H1 (cell line): ENCODE results near the gene BIN1. TPM values are rescaled to one million over a fixed set of nuclear protein-coding genes. Genes with fewer than 3 reads are reported as not detected.

Experiments
- CTCF ChIA-PET: fragments of 300-600 bp; sonication (Branson Sonifier 250); formaldehyde crosslinking; loops from one replicate; lab custom pipeline; 2021; ENCODE audit not compliant: partially characterized antibody; lab: Charles Lee
- POLR2A ChIA-PET: fragments of 300-600 bp; sonication (Branson Sonifier 250); formaldehyde crosslinking; loops from one replicate; lab custom pipeline; 2021; ENCODE audit warnings: inconsistent platforms; ENCODE audit not compliant: partially characterized antibody; lab: Charles Lee
- DNase-seq, 2 experiments: peaks; one replicate each; pipeline versions ENCODE4 v3.0.0 to v3.0.0-alpha.2; 2010 to 2022; ENCODE audit warnings: low spot score in 2 of 2, low read depth in 1 of 2, mixed read lengths in 1 of 2
- FAIRE-seq: peaks from 2 replicates; lab custom pipeline; 2011; peaks lifted over from hg19 to GRCh38; lab: Jason Lieb, UNC
- H2AFZ ChIP-seq: 2 replicates; pipeline ENCODE4 v1.8.1; 2012; ENCODE audit warnings: low read length, inconsistent platforms
- H2AK5ac ChIP-seq: 2 replicates; pipeline ENCODE4 v1.6.1; 2013; ENCODE audit warnings: low read depth, low read length
- H2BK120ac ChIP-seq: replicated peaks from 2 replicates; pipeline ENCODE3; 2013; ENCODE audit warnings: low read depth, low read length, inconsistent platforms
- H2BK12ac ChIP-seq: 2 replicates; pipeline ENCODE4 v1.6.1; 2013; ENCODE audit warnings: low read depth, low read length
- H2BK15ac ChIP-seq: 2 replicates; pipeline ENCODE4 v1.6.1; 2013; ENCODE audit warnings: low read length
- H2BK20ac ChIP-seq: 2 replicates; pipeline ENCODE4 v1.6.1; 2013; ENCODE audit warnings: low read length
- H2BK5ac ChIP-seq: 2 replicates; pipeline ENCODE4 v1.6.1; 2013; ENCODE audit warnings: low read depth, low read length
- H3K14ac ChIP-seq: 2 replicates; pipeline ENCODE4 v1.6.1; 2013; ENCODE audit warnings: inconsistent platforms; ENCODE audit not compliant: insufficient read length
- H3K18ac ChIP-seq: 2 replicates; pipeline ENCODE4 v1.6.1; 2013; ENCODE audit warnings: low read length; ENCODE audit errors: extremely low read depth
- H3K23ac ChIP-seq: 2 replicates; pipeline ENCODE4 v1.6.1; 2013; ENCODE audit warnings: inconsistent platforms; ENCODE audit not compliant: insufficient read length
- H3K23me2 ChIP-seq: 2 replicates; pipeline ENCODE4 v1.6.1; 2013; ENCODE audit warnings: low read depth, low read length
- H3K27ac ChIP-seq: 2 replicates; pipeline ENCODE4 v1.6.1; 2011; ENCODE audit warnings: low read depth, low read length, inconsistent platforms
- H3K27me3 ChIP-seq, 4 experiments: replicated peaks in 1 of 4; 1 replicate in 1 of 4; 2 replicates in 3 of 4; pipeline versions ENCODE4 v1.6.1 to v1.8.1; 2011 to 2013; ENCODE audit warnings: low read length in 3 of 4, mild to moderate bottlenecking in 3 of 4, inconsistent platforms in 2 of 4, mixed read lengths in 2 of 4, moderate library complexity in 1 of 4; ENCODE audit not compliant: control insufficient read depth in 3 of 4, insufficient read depth in 3 of 4; ENCODE audit errors: extremely low read depth in 1 of 4
- H3K36me3 ChIP-seq, 4 experiments: 2 replicates each; pipeline versions ENCODE4 v1.6.1 to v1.8.1; 2011 to 2013; ENCODE audit warnings: mild to moderate bottlenecking in 4 of 4, low read length in 3 of 4, moderate library complexity in 2 of 4, control low read depth in 1 of 4, inconsistent platforms in 1 of 4; ENCODE audit not compliant: insufficient read depth in 4 of 4, control insufficient read depth in 2 of 4
- H3K4ac ChIP-seq: replicated peaks from 2 replicates; pipeline ENCODE3; 2013; ENCODE audit warnings: low read length, low read depth, mixed read lengths, inconsistent platforms; ENCODE audit not compliant: insufficient read length
- H3K4me1 ChIP-seq, 4 experiments: replicated peaks in 1 of 4; 1 replicate in 1 of 4; 2 replicates in 3 of 4; pipeline versions ENCODE4 v1.6.1 to v1.8.1; 2011 to 2013; ENCODE audit warnings: low read length in 3 of 4, inconsistent platforms in 2 of 4, mixed read lengths in 1 of 4; ENCODE audit not compliant: insufficient read depth in 4 of 4, control insufficient read depth in 3 of 4
- H3K4me2 ChIP-seq, 2 experiments: 2 replicates each; pipeline versions ENCODE4 v1.6.1 to v1.8.1; 2011 to 2013; ENCODE audit warnings: low read depth in 2 of 2, low read length in 2 of 2, control low read depth in 1 of 2, inconsistent platforms in 1 of 2, mild to moderate bottlenecking in 1 of 2; ENCODE audit not compliant: insufficient read depth in 1 of 2
- H3K4me3 ChIP-seq, 4 experiments: fragments of 200-600, 300-600 bp in 1 of 4; sonication (generic), shearing (Covaris generic), sonication (Bioruptor Twin) in 1 of 4; 2 replicates each; pipeline versions ENCODE4 v1.5.1 to v1.8.1; 2011 to 2016; ENCODE audit warnings: low read length in 4 of 4, low read depth in 3 of 4, control low read depth in 2 of 4, inconsistent platforms in 2 of 4, mild to moderate bottlenecking in 2 of 4, mixed read lengths in 1 of 4, moderate library complexity in 1 of 4; ENCODE audit not compliant: insufficient read depth in 2 of 4; ENCODE audit errors: extremely low read depth in 1 of 4
- H3K56ac ChIP-seq: replicated peaks from 2 replicates; pipeline ENCODE3; 2013; ENCODE audit warnings: low read depth, mild to moderate bottlenecking, mixed read lengths, low read length, inconsistent platforms; ENCODE audit not compliant: insufficient read length
- H3K79me1 ChIP-seq: 2 replicates; pipeline ENCODE4 v1.6.1; 2013; ENCODE audit warnings: low read depth, low read length, control low read depth
- H3K79me2 ChIP-seq, 2 experiments: 2 replicates each; pipeline versions ENCODE4 v1.6.1 to v1.8.1; 2012 to 2013; ENCODE audit warnings: low read length in 2 of 2, mild to moderate bottlenecking in 2 of 2, inconsistent platforms in 1 of 2; ENCODE audit not compliant: insufficient read depth in 2 of 2, control insufficient read depth in 1 of 2
- H3K9ac ChIP-seq, 4 experiments: replicated peaks in 1 of 4; 1 replicate in 1 of 4; 2 replicates in 3 of 4; pipeline versions ENCODE4 v1.6.1 to v1.8.1; 2011 to 2013; ENCODE audit warnings: low read depth in 3 of 4, low read length in 3 of 4, control low read depth in 2 of 4, mild to moderate bottlenecking in 2 of 4, moderate library complexity in 2 of 4, inconsistent platforms in 1 of 4; ENCODE audit errors: extremely low read depth in 1 of 4
- H3K9me3 ChIP-seq, 2 experiments: 2 replicates each; pipeline versions ENCODE4 v1.6.1 to v1.8.1; 2012 to 2013; ENCODE audit warnings: mild to moderate bottlenecking in 2 of 2, moderate library complexity in 2 of 2, control low read depth in 1 of 2, inconsistent platforms in 1 of 2, low read depth in 1 of 2, low read length in 1 of 2, mixed read lengths in 1 of 2; ENCODE audit not compliant: insufficient read depth in 2 of 2
- H4K20me1 ChIP-seq, 2 experiments: replicated peaks in 1 of 2; 2 replicates each; pipeline versions ENCODE3 to v1.8.1; 2011 to 2013; ENCODE audit warnings: inconsistent platforms in 2 of 2, low read length in 2 of 2, mild to moderate bottlenecking in 1 of 2; ENCODE audit not compliant: insufficient read depth in 2 of 2, control insufficient read depth in 1 of 2
- H4K5ac ChIP-seq: 2 replicates; pipeline ENCODE4 v1.6.1; 2013; ENCODE audit warnings: low read length, low read depth, mixed read lengths, inconsistent platforms; ENCODE audit not compliant: insufficient read length
- H4K8ac ChIP-seq: 2 replicates; pipeline ENCODE4 v1.8.0; 2013; ENCODE audit warnings: mild to moderate bottlenecking, moderate library complexity, low read length, inconsistent platforms; ENCODE audit not compliant: insufficient read depth; ENCODE audit errors: extremely low read depth
- H4K91ac ChIP-seq: replicated peaks from 2 replicates; pipeline ENCODE3; 2013; ENCODE audit warnings: low read length, mixed read lengths, inconsistent platforms; ENCODE audit not compliant: insufficient read length
- CBX8 ChIP-seq: fragments of 300-800, 300-1000 bp; sonication (generic); IDR thresholded peaks from 2 replicates; pipeline ENCODE4 v1.7.1; 2016; ENCODE audit warnings: low read depth, low read length, borderline replicate concordance
- GABPA ChIP-seq: IDR thresholded peaks from 2 replicates; pipeline ENCODE4 v1.6.1; 2011; ENCODE audit warnings: mild to moderate bottlenecking, low read length, moderate library complexity, borderline replicate concordance; ENCODE audit not compliant: insufficient read depth
- GTF2F1 ChIP-seq: IDR thresholded peaks from 2 replicates; pipeline ENCODE4 v1.6.1; 2012; ENCODE audit warnings: low read depth, low read length, improper control_type of control experiment, borderline replicate concordance
- JUND ChIP-seq: IDR thresholded peaks from 2 replicates; pipeline ENCODE4 v1.6.1; 2011; ENCODE audit warnings: mild to moderate bottlenecking, improper control_type of control experiment, low read length
- POLR2AphosphoS5 ChIP-seq: IDR thresholded peaks from 2 replicates; pipeline ENCODE4 v1.6.1; 2011; ENCODE audit warnings: low read depth, low read length
- RAD21 ChIP-seq, 2 experiments: IDR thresholded peaks in 1 of 2; conservative IDR thresholded peaks in 1 of 2; 2 replicates each; pipeline ENCODE4 v1.6.1; 2011; ENCODE audit warnings: low read depth in 2 of 2, low read length in 2 of 2, improper control_type of control experiment in 1 of 2, inconsistent platforms in 1 of 2, mild to moderate bottlenecking in 1 of 2, moderate library complexity in 1 of 2
- SP2 ChIP-seq: IDR thresholded peaks from 2 replicates; pipeline ENCODE4 v1.6.1; 2012; ENCODE audit warnings: mild to moderate bottlenecking, low read length, inconsistent platforms
- SP4 ChIP-seq: IDR thresholded peaks from 2 replicates; pipeline ENCODE4 v1.6.1; 2012; ENCODE audit warnings: low read length, inconsistent platforms
- WGBS, 2 experiments: shearing (Covaris generic) in 1 of 2; methylation state at CpG; one replicate each; pipeline versions ENCODE4 v1.1.6 to v1.1.7; 2013 to 2015; ENCODE audit warnings: low lambda C conversion rate in 2 of 2, mixed read lengths in 2 of 2, inconsistent platforms in 1 of 2, low coverage in 1 of 2, missing lambda C conversion rate in 1 of 2; ENCODE audit not compliant: insufficient replicate concordance in 2 of 2, insufficient coverage in 1 of 2, insufficient read length in 1 of 2; ENCODE audit errors: extremely low coverage in 1 of 2, missing lambda C conversion rate in 1 of 2; 5-methylcytosine and 5-hydroxymethylcytosine counted together
- polyA plus RNA-seq, 7 experiments: library from polyadenylated mRNA; depleted of rRNA in 3 of 7; stranded (reverse) in 5 of 7; unstranded in 2 of 7; fragments of >200 nt in 5 of 7; fragments of 200-250 nt in 2 of 7; gene quantifications; 1 replicate in 5 of 7; 2 replicates in 1 of 7; 4 replicates in 1 of 7; pipeline versions ENCODE4 v1.2.1 to v1.2.3, GENCODE V29; 2011 to 2013; ENCODE audit warnings: missing spikeins in 2 of 7, mixed read lengths in 2 of 7
- total RNA-seq: library from RNA; stranded (reverse); fragmentation: NEBNext Ultra II Directional; extraction: Animal tissue kit (Norgen Biotek cat#: 25700); gene quantifications from 2 replicates; pipeline ENCODE4 v1.2.1, GENCODE V29; 2021
- TF ChIP-seq, protein P1 (sequence below), 3 experiments: IDR thresholded peaks; 1 replicate in 2 of 3; 2 replicates in 1 of 3; pipeline versions ENCODE4 v1.5.1 to v1.6.1; 2011; ENCODE audit warnings: low read length in 3 of 3, mild to moderate bottlenecking in 3 of 3, inconsistent platforms in 2 of 3, low read depth in 1 of 3, moderate library complexity in 1 of 3; ENCODE audit not compliant: insufficient read depth in 1 of 3; ENCODE audit errors: control extremely low read depth in 1 of 3

Gene BIN1
- total and polyA plus RNA-seq, 2 of the 8 experiments (the other 6 are each of a cell fraction or from before 2014, with no cell fraction given): 23.6 to 35.6 TPM

DNA sequence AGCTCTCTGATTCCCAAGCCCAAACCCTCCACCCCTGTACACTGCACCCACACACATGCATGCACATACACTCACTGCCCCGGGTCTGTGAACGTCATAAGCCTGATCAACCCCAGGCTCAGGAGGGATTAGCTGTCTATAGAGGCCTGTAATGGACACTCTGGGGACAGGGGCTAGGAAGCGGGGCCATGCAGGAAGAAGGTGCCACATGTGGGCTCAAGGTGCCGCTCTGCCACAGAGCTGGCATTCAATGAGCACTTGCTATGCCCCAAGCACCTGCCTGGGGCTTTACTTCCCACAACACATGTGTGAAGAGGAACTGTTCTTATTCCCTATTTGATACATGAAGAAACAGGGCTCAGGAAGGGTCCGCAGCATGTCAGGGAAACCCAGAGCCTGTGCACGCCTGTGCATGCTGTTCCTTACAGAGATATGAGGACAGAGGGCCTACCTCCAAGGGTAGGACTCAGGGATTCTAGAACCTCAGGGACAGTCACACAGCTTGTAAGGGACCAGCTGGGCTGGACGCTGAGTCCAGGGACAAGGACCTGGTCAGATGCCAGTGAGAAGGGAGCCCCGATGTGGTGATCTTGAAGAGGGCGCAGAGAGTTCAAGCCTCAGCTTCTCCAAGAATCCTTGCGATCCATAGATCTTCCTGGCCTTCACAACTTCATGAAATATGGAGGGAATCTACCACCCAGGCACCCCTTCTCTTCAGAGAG, 5.0 kb downstream of the BIN1 start:
- no peak overlapping the region for H2BK120ac ChIP-seq
- no peak overlapping the region for H3K9ac ChIP-seq
- H3K27ac ChIP-seq: no peak overlapping the region
- no peak overlapping the region for H4K5ac ChIP-seq
- no peak overlapping the region for H2BK15ac ChIP-seq
- H3K4me1 ChIP-seq: peaks cover 6 to 23% (median 16%) of the 10 kb centered on the region in 4 experiments
- 0 out of 7 replicates have a peak, but pooled peaks cover 0 to 2% (median 0%) of the 10 kb centered on the region in 4 experiments for H3K27me3 ChIP-seq
- H2AFZ ChIP-seq: no peak overlapping the region
- H2BK20ac ChIP-seq: no peak overlapping the region
- H2BK12ac ChIP-seq: no peak overlapping the region
- no peaks in the 10 kb centered on the region for H3K36me3 ChIP-seq
- peaks cover 23% of the 10 kb centered on the region for H3K79me1 ChIP-seq
- DNase-seq: no peak
- no peak overlapping the region for H4K8ac ChIP-seq
- CTCF ChIA-PET: interaction anchor here (0.6 to 13.1 kb wide), 6 partner anchors 12 to 324 kb away, joined by 3 to 132 read pairs (median 4); no protein-coding TSS in a partner anchor
- H3K4ac ChIP-seq: no peak overlapping the region
- no peak overlapping the region for H2BK5ac ChIP-seq
- H4K91ac ChIP-seq: no peak overlapping the region
- POLR2A ChIA-PET: interaction anchor here (1.5 kb wide), 1 partner anchor 15 kb away, joined by 4 read pairs; no protein-coding TSS in a partner anchor
- no peak overlapping the region for H3K18ac ChIP-seq
- 90% methylated on average over 10 of the region's 10 CpGs; no CpG with 5 or more reads in 1 of the 2 experiments for WGBS, 2 experiments
- no peak overlapping the region for H3K14ac ChIP-seq
- no peak overlapping the region for H2AK5ac ChIP-seq
- no peak overlapping the region for H3K4me2 ChIP-seq
- FAIRE-seq: no peak
- H3K56ac ChIP-seq: no peak overlapping the region
- no peak overlapping the region for H3K4me3 ChIP-seq
- peaks cover 2 to 66% of the 10 kb centered on the region in 2 experiments; a peak in 3 of 4 replicates for H3K79me2 ChIP-seq
- H3K23me2 ChIP-seq: peaks cover 14% of the 10 kb centered on the region
- H4K20me1 ChIP-seq: peaks cover 2 to 6% of the 10 kb centered on the region in 2 experiments
- H3K23ac ChIP-seq: no peak overlapping the region
- no peaks in the 10 kb centered on the region for H3K9me3 ChIP-seq
- TF ChIP-seq JUND (no peak), GTF2F1 (no peak), RAD21 (IDR thresholded peaks at IDR 0.05 in 1 of 2, conservative IDR thresholded peaks at IDR 0.05 in 1 of 2; ENCODE audit: low read depth in 2 of 2, low read length in 2 of 2) (no peak), GABPA (no peak), SP2 (no peak), CBX8 (no peak), SP4 (no peak), POLR2AphosphoS5 (no peak)
- TF ChIP-seq, protein P1, sequence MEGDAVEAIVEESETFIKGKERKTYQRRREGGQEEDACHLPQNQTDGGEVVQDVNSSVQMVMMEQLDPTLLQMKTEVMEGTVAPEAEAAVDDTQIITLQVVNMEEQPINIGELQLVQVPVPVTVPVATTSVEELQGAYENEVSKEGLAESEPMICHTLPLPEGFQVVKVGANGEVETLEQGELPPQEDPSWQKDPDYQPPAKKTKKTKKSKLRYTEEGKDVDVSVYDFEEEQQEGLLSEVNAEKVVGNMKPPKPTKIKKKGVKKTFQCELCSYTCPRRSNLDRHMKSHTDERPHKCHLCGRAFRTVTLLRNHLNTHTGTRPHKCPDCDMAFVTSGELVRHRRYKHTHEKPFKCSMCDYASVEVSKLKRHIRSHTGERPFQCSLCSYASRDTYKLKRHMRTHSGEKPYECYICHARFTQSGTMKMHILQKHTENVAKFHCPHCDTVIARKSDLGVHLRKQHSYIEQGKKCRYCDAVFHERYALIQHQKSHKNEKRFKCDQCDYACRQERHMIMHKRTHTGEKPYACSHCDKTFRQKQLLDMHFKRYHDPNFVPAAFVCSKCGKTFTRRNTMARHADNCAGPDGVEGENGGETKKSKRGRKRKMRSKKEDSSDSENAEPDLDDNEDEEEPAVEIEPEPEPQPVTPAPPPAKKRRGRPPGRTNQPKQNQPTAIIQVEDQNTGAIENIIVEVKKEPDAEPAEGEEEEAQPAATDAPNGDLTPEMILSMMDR (IDR thresholded peaks at IDR 0.05; ENCODE audit: control extremely low read depth in 1 of 3, insufficient read depth in 1 of 3, low read depth in 1 of 3, low read length in 3 of 3): no peak
